Gastrocnemius medialis (tissue), 4 donors: ENCODE data around the gene PPP6R2.

Experiments used
- POLR2A ChIP-seq, 2 donors: fragments of 450-650 bp; IDR thresholded peaks; one replicate each; pipeline ENCODE4 v1.6.1; 2017; ENCODE audit warnings: antibody characterized with exemption in 2 of 2, mild to moderate bottlenecking in 2 of 2, moderate library complexity in 2 of 2
- TF ChIP-seq, protein P1 (sequence below), 5 experiments: fragments of 450-650 bp in 3 of 5; fragments of 200-600 bp in 2 of 5; sonication (generic) in 2 of 5; IDR thresholded peaks in 4 of 5; conservative IDR thresholded peaks in 1 of 5; 1 replicate in 4 of 5; 2 replicates in 1 of 5; pipeline ENCODE4 v1.5.1; 2016 to 2019; ENCODE audit warnings: antibody characterized with exemption in 5 of 5, mild to moderate bottlenecking in 3 of 5, moderate library complexity in 3 of 5

- TF ChIP-seq, protein P1, sequence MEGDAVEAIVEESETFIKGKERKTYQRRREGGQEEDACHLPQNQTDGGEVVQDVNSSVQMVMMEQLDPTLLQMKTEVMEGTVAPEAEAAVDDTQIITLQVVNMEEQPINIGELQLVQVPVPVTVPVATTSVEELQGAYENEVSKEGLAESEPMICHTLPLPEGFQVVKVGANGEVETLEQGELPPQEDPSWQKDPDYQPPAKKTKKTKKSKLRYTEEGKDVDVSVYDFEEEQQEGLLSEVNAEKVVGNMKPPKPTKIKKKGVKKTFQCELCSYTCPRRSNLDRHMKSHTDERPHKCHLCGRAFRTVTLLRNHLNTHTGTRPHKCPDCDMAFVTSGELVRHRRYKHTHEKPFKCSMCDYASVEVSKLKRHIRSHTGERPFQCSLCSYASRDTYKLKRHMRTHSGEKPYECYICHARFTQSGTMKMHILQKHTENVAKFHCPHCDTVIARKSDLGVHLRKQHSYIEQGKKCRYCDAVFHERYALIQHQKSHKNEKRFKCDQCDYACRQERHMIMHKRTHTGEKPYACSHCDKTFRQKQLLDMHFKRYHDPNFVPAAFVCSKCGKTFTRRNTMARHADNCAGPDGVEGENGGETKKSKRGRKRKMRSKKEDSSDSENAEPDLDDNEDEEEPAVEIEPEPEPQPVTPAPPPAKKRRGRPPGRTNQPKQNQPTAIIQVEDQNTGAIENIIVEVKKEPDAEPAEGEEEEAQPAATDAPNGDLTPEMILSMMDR (IDR thresholded peaks at IDR 0.05 in 4 of 5, conservative IDR thresholded peaks at IDR 0.05 in 1 of 5): no peak
- TF ChIP-seq POLR2A (IDR thresholded peaks at IDR 0.05): no peak
Measured at GRCh38 chr22:50320116-50320515, 23.0 kb upstream of the PPP6R2 start.
